ENCODE results near the gene PAX1.

DNA sequence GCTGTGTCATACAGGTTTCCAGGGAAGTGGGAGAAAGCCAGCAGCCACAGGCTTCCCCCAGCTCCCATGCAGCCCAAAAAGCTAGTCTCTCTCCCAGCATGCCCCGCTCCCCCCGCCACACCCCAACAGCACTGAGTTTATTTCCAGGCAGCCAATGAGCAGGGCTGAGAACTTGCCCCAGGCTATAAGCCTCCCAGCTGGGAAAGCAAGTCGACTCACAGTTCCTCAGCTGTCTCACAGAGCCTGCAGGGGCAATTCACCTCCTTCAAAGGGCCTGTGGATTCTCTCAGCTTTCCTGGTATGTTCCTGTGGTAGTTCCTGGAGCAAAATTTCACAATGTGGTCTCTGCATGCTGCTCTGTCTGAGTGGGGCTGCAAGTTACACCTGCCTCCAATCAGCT lies 34.2 kb downstream of the PAX1 start:
- no peak for TF ChIP-seq ATF2 (IDR thresholded peaks at IDR 0.05; ENCODE audit: low read length)
- no peak for TF ChIP-seq TEAD4 (IDR thresholded peaks at IDR 0.05; ENCODE audit: low read depth, low read length)
- no peak for TF ChIP-seq SIN3A (conservative IDR thresholded peaks at IDR 0.05 in 1 of 2, IDR thresholded peaks at IDR 0.05 in 1 of 2; ENCODE audit: low read depth in 1 of 2, low read length in 2 of 2)
- TF ChIP-seq FOSL1 (IDR thresholded peaks at IDR 0.05; ENCODE audit: insufficient read depth, low read depth, low read length), result no peak
- no peak for TF ChIP-seq EZH2 (IDR thresholded peaks at IDR 0.05; ENCODE audit: low read depth, low read length, severe bottlenecking)
- TF ChIP-seq TAF1 (IDR thresholded peaks at IDR 0.05; ENCODE audit: low read depth, low read length), result no peak
- TF ChIP-seq JUN (IDR thresholded peaks at IDR 0.05; ENCODE audit: low read depth, low read length), result no peak
- no peak for TF ChIP-seq SP1 (IDR thresholded peaks at IDR 0.05; ENCODE audit: low read depth, low read length)
- no peak for TF ChIP-seq POLR2AphosphoS5 (IDR thresholded peaks at IDR 0.05; ENCODE audit: low read depth, low read length)
- TF ChIP-seq, protein P1, sequence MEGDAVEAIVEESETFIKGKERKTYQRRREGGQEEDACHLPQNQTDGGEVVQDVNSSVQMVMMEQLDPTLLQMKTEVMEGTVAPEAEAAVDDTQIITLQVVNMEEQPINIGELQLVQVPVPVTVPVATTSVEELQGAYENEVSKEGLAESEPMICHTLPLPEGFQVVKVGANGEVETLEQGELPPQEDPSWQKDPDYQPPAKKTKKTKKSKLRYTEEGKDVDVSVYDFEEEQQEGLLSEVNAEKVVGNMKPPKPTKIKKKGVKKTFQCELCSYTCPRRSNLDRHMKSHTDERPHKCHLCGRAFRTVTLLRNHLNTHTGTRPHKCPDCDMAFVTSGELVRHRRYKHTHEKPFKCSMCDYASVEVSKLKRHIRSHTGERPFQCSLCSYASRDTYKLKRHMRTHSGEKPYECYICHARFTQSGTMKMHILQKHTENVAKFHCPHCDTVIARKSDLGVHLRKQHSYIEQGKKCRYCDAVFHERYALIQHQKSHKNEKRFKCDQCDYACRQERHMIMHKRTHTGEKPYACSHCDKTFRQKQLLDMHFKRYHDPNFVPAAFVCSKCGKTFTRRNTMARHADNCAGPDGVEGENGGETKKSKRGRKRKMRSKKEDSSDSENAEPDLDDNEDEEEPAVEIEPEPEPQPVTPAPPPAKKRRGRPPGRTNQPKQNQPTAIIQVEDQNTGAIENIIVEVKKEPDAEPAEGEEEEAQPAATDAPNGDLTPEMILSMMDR (IDR thresholded peaks at IDR 0.05; ENCODE audit: control extremely low read depth in 1 of 3, insufficient read depth in 1 of 3, low read depth in 1 of 3, low read length in 3 of 3), result no peak
- no peak for TF ChIP-seq BRCA1 (IDR thresholded peaks at IDR 0.05; ENCODE audit: low read depth, low read length)
